Adrenal gland (tissue), 12 donors: Measurements from ENCODE around the gene PLA2G4E. TPM values are rescaled to one million over a fixed set of nuclear protein-coding genes. Genes with fewer than 3 reads are reported as not detected.

Source experiments
- DNase-seq, 7 donors: peaks; one replicate each; pipeline ENCODE4 v3.0.0-alpha.2; 2019 to 2020
- H3K27ac ChIP-seq, 5 donors: fragments of 200-600 bp; sonication (generic) in 4 of 5; 1 replicate in 3 of 5; 2 replicates in 2 of 5; pipeline versions ENCODE4 v1.5.1 to v1.8.0; 2016 to 2020; ENCODE audit warnings: mild to moderate bottlenecking in 1 of 5
- H3K27me3 ChIP-seq: fragments of 200-600 bp; 2 replicates; pipeline ENCODE4 v1.8.0; 2021
- H3K36me3 ChIP-seq, 2 donors: fragments of 200-600 bp; replicated peaks in 1 of 2; 1 replicate in 1 of 2; 2 replicates in 1 of 2; pipeline versions ENCODE4 v1.5.1 to v1.8.0; 2018 to 2022
- H3K4me1 ChIP-seq, 2 donors: fragments of 200-600 bp; replicated peaks in 1 of 2; 1 replicate in 1 of 2; 2 replicates in 1 of 2; pipeline versions ENCODE4 v1.5.1 to v1.8.0; 2018 to 2021
- H3K4me3 ChIP-seq, 4 donors: fragments of 200-600 bp; sonication (generic) in 3 of 4; one replicate each; pipeline ENCODE4 v1.5.1; 2016 to 2018
- H3K9me3 ChIP-seq, 3 donors: fragments of 200-600 bp; sonication (generic) in 1 of 3; replicated peaks in 1 of 3; 1 replicate in 2 of 3; 2 replicates in 1 of 3; pipeline versions ENCODE4 v1.5.1 to v1.8.0; 2016 to 2021
- POLR2A ChIP-seq, 2 donors: fragments of 450-650 bp; IDR thresholded peaks; one replicate each; pipeline ENCODE4 v1.6.1; 2017; ENCODE audit warnings: antibody characterized with exemption in 2 of 2, mild to moderate bottlenecking in 2 of 2, moderate library complexity in 1 of 2
- WGBS, 4 donors: extraction: QIAGEN DNeasy Blood & Tissue Kit in 2 of 4; methylation state at CpG; one replicate each; pipeline versions ENCODE4 v1.1.5 to v1.1.7; 2013 to 2017; 5-methylcytosine and 5-hydroxymethylcytosine counted together
- intact Hi-C, 2 donors: fragments of 100-400 bp; cut with DNase I; formaldehyde crosslinking; loops; one replicate each; pipeline versions ENCODE4 v1.14.1 to v1.15.0; 2022 to 2023
- polyA plus RNA-seq, 3 donors: library from polyadenylated mRNA; stranded (reverse); fragments of 200-250 nt in 2 of 3; fragments of 350-450 nt in 1 of 3; fragmentation: Illumina TruSeq in 1 of 3; extraction: RNeasy Lipid Tissue Mini Kit (QIAGEN cat#74804) in 1 of 3; gene quantifications; one replicate each; pipeline ENCODE4 v1.2.3, GENCODE V29; 2013 to 2014
- total RNA-seq, 9 donors: library from RNA; depleted of rRNA in 4 of 9; stranded (reverse); fragments of >200 nt in 4 of 9; fragments of 120-200 nt in 1 of 9; fragmentation: NEBNext Ultra II Directional in 1 of 9; extraction: Animal tissue kit (Norgen Biotek cat#: 25700) in 1 of 9; gene quantifications; one replicate each; pipeline versions ENCODE4 v1.1.0 to v1.2.4, GENCODE V29; 2013 to 2023
- TF ChIP-seq, protein P1 (sequence below), 6 experiments: fragments of 450-650 bp in 4 of 6; fragments of 200-600 bp in 2 of 6; sonication (generic) in 1 of 6; IDR thresholded peaks; 1 replicate in 5 of 6; 2 replicates in 1 of 6; pipeline versions ENCODE4 v1.5.1 to v1.8.0; 2016 to 2021; ENCODE audit warnings: antibody characterized with exemption in 6 of 6, mild to moderate bottlenecking in 2 of 6, moderate library complexity in 1 of 6
- donor health status: healthy with polysubstance abuse.
- donor health status: Bipolar disorder and iron deficiency.
- donor health status: DM: yes; HTN: yes; CAD: no.
- donor health status: DM: no; HTN: no; CAD: no.
- donor health status: DM: no; HTN: no; CAD: no.
- donor health status: DM: yes; HTN: yes; CAD: no.

PLA2G4E gene
- total and polyA plus RNA-seq, 12 donors, result 0.03 to 1.1 (median 0.23) TPM; not detected in 8

- WGBS, 4 donors, result 84 to 86% (median 85%) methylated on average over 14 to 15 of the region's 15 CpGs
- H3K27ac ChIP-seq, result no peak overlapping the region
- H3K27me3 ChIP-seq, result no peaks in the 10 kb centered on the region
- peak in 2 of 7 donors; percentile 19 to 28 for DNase-seq
- no peaks in the 10 kb centered on the region for H3K36me3 ChIP-seq
- intact Hi-C loops, result no loop called here
- no peak overlapping the region for H3K4me3 ChIP-seq
- peaks cover 0 to 21% of the 10 kb centered on the region in 2 donors for H3K4me1 ChIP-seq
- TF ChIP-seq, protein P1, sequence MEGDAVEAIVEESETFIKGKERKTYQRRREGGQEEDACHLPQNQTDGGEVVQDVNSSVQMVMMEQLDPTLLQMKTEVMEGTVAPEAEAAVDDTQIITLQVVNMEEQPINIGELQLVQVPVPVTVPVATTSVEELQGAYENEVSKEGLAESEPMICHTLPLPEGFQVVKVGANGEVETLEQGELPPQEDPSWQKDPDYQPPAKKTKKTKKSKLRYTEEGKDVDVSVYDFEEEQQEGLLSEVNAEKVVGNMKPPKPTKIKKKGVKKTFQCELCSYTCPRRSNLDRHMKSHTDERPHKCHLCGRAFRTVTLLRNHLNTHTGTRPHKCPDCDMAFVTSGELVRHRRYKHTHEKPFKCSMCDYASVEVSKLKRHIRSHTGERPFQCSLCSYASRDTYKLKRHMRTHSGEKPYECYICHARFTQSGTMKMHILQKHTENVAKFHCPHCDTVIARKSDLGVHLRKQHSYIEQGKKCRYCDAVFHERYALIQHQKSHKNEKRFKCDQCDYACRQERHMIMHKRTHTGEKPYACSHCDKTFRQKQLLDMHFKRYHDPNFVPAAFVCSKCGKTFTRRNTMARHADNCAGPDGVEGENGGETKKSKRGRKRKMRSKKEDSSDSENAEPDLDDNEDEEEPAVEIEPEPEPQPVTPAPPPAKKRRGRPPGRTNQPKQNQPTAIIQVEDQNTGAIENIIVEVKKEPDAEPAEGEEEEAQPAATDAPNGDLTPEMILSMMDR (IDR thresholded peaks at IDR 0.05), result no peak
- TF ChIP-seq POLR2A (IDR thresholded peaks at IDR 0.05), result no peak
- H3K9me3 ChIP-seq, result no peaks in the 10 kb centered on the region
Measured at GRCh38 chr15:41965441-41966413, 55.1 kb downstream of the PLA2G4E start.

- DNase-seq, result no peak
- no peaks in the 10 kb centered on the region for H3K27me3 ChIP-seq
- H3K27ac ChIP-seq, result no peak overlapping the region
- TF ChIP-seq POLR2A (IDR thresholded peaks at IDR 0.05), result no peak
- TF ChIP-seq, protein P1 (IDR thresholded peaks at IDR 0.05), result no peak
- no peak overlapping the region for H3K4me3 ChIP-seq
- H3K4me1 ChIP-seq, result peaks cover 0 to 8% of the 10 kb centered on the region in 2 donors
- 82 to 96% (median 91%) methylated on average over 1 of the region's 1 CpG for WGBS, 4 donors
- no peaks in the 10 kb centered on the region for H3K9me3 ChIP-seq
- no peaks in the 10 kb centered on the region for H3K36me3 ChIP-seq
- intact Hi-C loops, result no loop called here
Measured at GRCh38 chr15:41961595-41962202, 59.1 kb downstream of the PLA2G4E start.

GRCh38 chr15:41961001-41961518 is 59.8 kb downstream of the PLA2G4E start:
- no peak overlapping the region for H3K27ac ChIP-seq
- no peak overlapping the region for H3K4me3 ChIP-seq
- H3K4me1 ChIP-seq, result peaks cover 0 to 7% of the 10 kb centered on the region in 2 donors
- DNase-seq, result no peak
- H3K9me3 ChIP-seq, result no peaks in the 10 kb centered on the region
- TF ChIP-seq, protein P1 (IDR thresholded peaks at IDR 0.05), result no peak
- no peak for TF ChIP-seq POLR2A (IDR thresholded peaks at IDR 0.05)
- WGBS, 4 donors, result 45 to 67% (median 61%) methylated on average over 2 of the region's 2 CpGs
- no peaks in the 10 kb centered on the region for H3K36me3 ChIP-seq
- intact Hi-C loops, result no loop called here
- no peaks in the 10 kb centered on the region for H3K27me3 ChIP-seq

GRCh38 chr15:41958002-41958420 is 62.8 kb downstream of the PLA2G4E start:
- TF ChIP-seq, protein P1 (IDR thresholded peaks at IDR 0.05), result no peak
- no peak for TF ChIP-seq POLR2A (IDR thresholded peaks at IDR 0.05)
- WGBS, 4 donors, result 71 to 89% (median 73%) methylated on average over 7 of the region's 7 CpGs
- H3K27ac ChIP-seq, result peak overlapping the region in 1 of 5 donors; percentile 10
- H3K4me1 ChIP-seq, result peaks cover 0 to 7% of the 10 kb centered on the region in 2 donors
- H3K4me3 ChIP-seq, result no peak overlapping the region
- peaks cover 0 to 7% of the 10 kb centered on the region in 2 donors for H3K36me3 ChIP-seq
- no peaks in the 10 kb centered on the region for H3K9me3 ChIP-seq
- intact Hi-C loops, result no loop called here
- no peaks in the 10 kb centered on the region for H3K27me3 ChIP-seq
- DNase-seq, result peak in 3 of 7 donors; percentile 15 to 57 (median 27)
